ENCODE results near the gene GLOD5. TPM values are rescaled to one million over a fixed set of nuclear protein-coding genes. Genes with fewer than 3 reads are reported as not detected.
A peak's percentile ranks its signal among the peaks of the same experiment; 100 is the strongest.

GLOD5 gene
- total and polyA plus RNA-seq, 2 of the 4 experiments (the other 2 are of a cell fraction) = not detected

- TF ChIP-seq MXI1 (IDR thresholded peaks at IDR 0.05; ENCODE audit: borderline replicate concordance, low read depth, low read length) (no peak), BHLHE40 (IDR thresholded peaks at IDR 0.05; ENCODE audit: low read depth, low read length) (no peak)
Measured at GRCh38 chrX:48800574-48801279, 39.2 kb downstream of the GLOD5 start (continued).

GRCh38 chrX:48801280-48802088 lies 39.9 kb downstream of the GLOD5 start, which contains the start of gene HDAC6:
Gene HDAC6 (plus strand): TSS chrX:48802067. CDS start chrX:48802693, 626 bp downstream.
- H3K79me1 ChIP-seq (ENCODE audit: low read depth in 1 of 2, low read length in 2 of 2) = peaks cover 0 to 13% of the 10 kb centered on the region in 2 experiments; a peak in 1 of 4 replicates
- H3K4me1 ChIP-seq (ENCODE audit: control insufficient read depth, insufficient read depth, low read length) = 0 out of 2 replicates have a peak, but pooled peaks cover 3% of the 10 kb centered on the region
- peak within 1 kb of the TSS; percentile 89 for H3K27ac ChIP-seq (ENCODE audit: insufficient read depth, low read length)
- H3K9me1 ChIP-seq (ENCODE audit: insufficient read depth, low read length) = peaks cover 10% of the 10 kb centered on the region; the same call in 1 of the 2 replicates
- H2BK120ac ChIP-seq (ENCODE audit: low read depth, low read length) = peak within 1 kb of the TSS; percentile 97
- peak within 1 kb of the TSS; percentile 8; the same call in 1 of the 2 replicates for H3K23ac ChIP-seq (ENCODE audit: low read depth, low read length)
- H2BK5ac ChIP-seq (ENCODE audit: low read depth, low read length, poor library complexity, severe bottlenecking) = peak within 1 kb of the TSS; percentile 92
- peak within 1 kb of the TSS; percentile 100 for H2AFZ ChIP-seq (replicated peaks; ENCODE audit: low read length, poor library complexity)
- ChIA-PET POLR2A (ENCODE audit: unreplicated experiment) (no interaction called here), CTCF (no interaction called here)
- dilution Hi-C loops (cut with HindIII; ENCODE audit: low sequenced_read_pairs, unreplicated experiment) (no loop called here), intact Hi-C loops (cut with micrococcal nuclease) (loop anchor here (1.0 to 10.0 kb wide), 3 partner anchors 64 to 907 kb away; no protein-coding TSS in a partner anchor), in situ Hi-C loops (cut with MboI; ENCODE audit: low sequenced_read_pairs) (no loop called here)
- peak; percentile 98 for DNase-seq
- H3K56ac ChIP-seq (ENCODE audit: extremely low read depth, insufficient read depth, low read length) = peak within 1 kb of the TSS; percentile 93
- H3K9ac ChIP-seq (ENCODE audit: low read depth, low read length) = peak within 1 kb of the TSS; percentile 71
- no peaks in the 10 kb centered on the region for H4K20me1 ChIP-seq (ENCODE audit: insufficient read depth, low read length)
- H2AK5ac ChIP-seq (ENCODE audit: low read depth, low read length) = peak within 1 kb of the TSS; percentile 79
- no peaks in the 10 kb centered on the region for H3K9me3 ChIP-seq (ENCODE audit: control insufficient read depth, insufficient read depth, low read length)
- H2AK9ac ChIP-seq (replicated peaks; ENCODE audit: low read depth, low read length, poor library complexity) = peak within 1 kb of the TSS; percentile 85
- 35% methylated on average over 63 of the region's 89 CpGs; no CpG with 5 or more reads in 1 of the 2 experiments for WGBS, 2 experiments (ENCODE audit: extremely low coverage in 2 of 2, insufficient read length in 1 of 2)
- H3K18ac ChIP-seq (ENCODE audit: low read depth, low read length) = peak within 1 kb of the TSS; percentile 70
- peak within 1 kb of the TSS; percentile 87 for H3K4me2 ChIP-seq (ENCODE audit: low read depth, low read length)
- H3K14ac ChIP-seq (replicated peaks; ENCODE audit: low read depth, low read length) = peak within 1 kb of the TSS; percentile 96
- H4K5ac ChIP-seq (ENCODE audit: low read depth, low read length) = peak within 1 kb of the TSS; percentile 92
- H4K91ac ChIP-seq (ENCODE audit: insufficient read depth, low read depth, low read length) = peak within 1 kb of the TSS; percentile 98
- peak within 1 kb of the TSS; percentile 70; the same call in 1 of the 3 replicates for H2BK15ac ChIP-seq (ENCODE audit: low read depth, low read length)
- no peaks in the 10 kb centered on the region for H3K27me3 ChIP-seq (ENCODE audit: control insufficient read depth, insufficient read depth, low read length)
- TF ChIP-seq ELK1 (IDR thresholded peaks at IDR 0.05; ENCODE audit: borderline replicate concordance, low read depth, low read length) (no peak), NFE2L2 (IDR thresholded peaks at IDR 0.05; ENCODE audit: low read depth, low read length) (no peak), POLR2A (IDR thresholded peaks at IDR 0.05; ENCODE audit: low read depth, low read length) (no peak), MAZ (IDR thresholded peaks at IDR 0.05; ENCODE audit: borderline replicate concordance, low read depth, low read length) (0 out of 2 replicates have a peak, but pooled peaks have one; percentile 23), RAD21 (IDR thresholded peaks at IDR 0.05; ENCODE audit: low read length) (no peak), CEBPB (IDR thresholded peaks at IDR 0.05; ENCODE audit: low read depth, low read length) (no peak)
- BruUV-seq (replicated peaks) = no TSS peak
- peak within 1 kb of the TSS; percentile 99 to 100 for H4K8ac ChIP-seq (ENCODE audit: low read depth in 2 of 2, low read length in 2 of 2)
- H2BK20ac ChIP-seq (ENCODE audit: low read depth, low read length) = peak within 1 kb of the TSS; percentile 44; the same call in 1 of the 2 replicates
- peak; percentile 88 for ATAC-seq (ENCODE audit: low read depth)
- peak within 1 kb of the TSS; percentile 97 for H3K4ac ChIP-seq (ENCODE audit: low read depth, low read length)
- peaks cover 2% of the 10 kb centered on the region; the same call in 1 of the 2 replicates for H3K36me3 ChIP-seq (ENCODE audit: control insufficient read depth, insufficient read depth, low read length)
- H3K4me3 ChIP-seq (ENCODE audit: insufficient read depth, low read depth, low read length) = peak within 1 kb of the TSS; percentile 84
